ENCODE data around the gene ANKS6.

The ANKS6 gene

GRCh38 chr9:98790134-98790841, 6.1 kb downstream of the ANKS6 start:
- no peak for DNase-seq

- DNase-seq = no peak
These were observed 6.7 kb downstream of the ANKS6 start for GRCh38 chr9:98789483-98790133.

- DNase-seq = no peak
These were observed 8.5 kb downstream of the ANKS6 start for GRCh38 chr9:98787766-98788335.

GRCh38 chr9:98786750-98787510, 9.4 kb downstream of the ANKS6 start:
- DNase-seq = no peak

- no peak for DNase-seq
These were observed 11.2 kb downstream of the ANKS6 start for GRCh38 chr9:98784831-98785806.

GRCh38 chr9:98783518-98784226, 12.7 kb downstream of the ANKS6 start:
- no peak for DNase-seq

- DNase-seq = no peak
These were observed 14.6 kb downstream of the ANKS6 start for GRCh38 chr9:98781588-98782383.

GRCh38 chr9:98780059-98780749, 16.2 kb downstream of the ANKS6 start:
- DNase-seq = no peak

- no peak for DNase-seq
These were observed 17.4 kb downstream of the ANKS6 start for GRCh38 chr9:98778711-98779530.

- DNase-seq = no peak
These were observed 18.1 kb downstream of the ANKS6 start for GRCh38 chr9:98778251-98778650.

- DNase-seq = no peak
These were observed 18.7 kb downstream of the ANKS6 start for GRCh38 chr9:98777618-98778017.

GRCh38 chr9:98775831-98776441, 20.4 kb downstream of the ANKS6 start:
- DNase-seq = peak; percentile 18

- DNase-seq = peak; percentile 22
These were observed 21.6 kb downstream of the ANKS6 start for GRCh38 chr9:98774746-98775145.

GRCh38 chr9:98773721-98774120, 22.6 kb downstream of the ANKS6 start:
- no peak for DNase-seq

GRCh38 chr9:98772364-98773155, 23.8 kb downstream of the ANKS6 start:
- DNase-seq = no peak

- DNase-seq = no peak
These were observed 25.0 kb downstream of the ANKS6 start for GRCh38 chr9:98771209-98771874.

- no peak for DNase-seq
These were observed 25.6 kb downstream of the ANKS6 start for GRCh38 chr9:98770717-98771116.

All from stimulated activated CD4-positive, alpha-beta T cell treated with anti-CD3 and anti-CD28 coated beads, Interleukin-1b, Interleukin-23, amount 100 ng/mL, for 48 hours (primary cell).